CD4-positive, alpha-beta T cell treated with Interleukin-15 for 4 hours (primary cell): ENCODE data around the gene IL21R.
"Not testable (repeated sequence)": the region's sequence is repeated elsewhere in the genome, so short reads cannot be mapped to it uniquely, and the experiment has no call there.

ENCODE experiments used
- DNase-seq: peaks from one replicate; pipeline ENCODE4 v3.0.0-alpha.2; 2020; ENCODE audit warnings: low spot score

The IL21R gene

GRCh38 chr16:27402569-27402963, 592 bp downstream of the IL21R start:
- no peak for DNase-seq

- DNase-seq, result peak; percentile 43
These were observed 1.1 kb downstream of the IL21R start for GRCh38 chr16:27402964-27403600.

DNA sequence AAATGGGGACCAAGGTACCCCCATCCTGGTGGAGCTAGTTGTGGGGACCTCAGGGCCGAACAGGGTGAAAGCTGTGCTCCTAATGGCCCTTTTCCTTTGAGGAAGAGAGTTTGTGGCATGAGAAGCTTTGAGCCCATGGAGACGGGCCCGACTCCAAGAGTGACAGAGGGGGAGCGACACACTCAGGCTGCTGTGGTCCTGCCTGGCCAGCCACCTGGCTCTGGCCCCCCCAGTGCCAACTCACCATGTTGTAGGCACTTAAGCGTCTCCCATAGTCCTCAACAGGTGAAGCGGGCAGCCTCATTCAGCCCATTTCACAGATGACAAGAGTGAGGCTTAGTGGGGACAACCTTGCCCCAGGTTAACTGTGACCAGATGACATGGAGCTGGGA, 1.6 kb downstream of the IL21R start:
- no peak for DNase-seq

- no peak for DNase-seq
These were observed 2.3 kb downstream of the IL21R start for GRCh38 chr16:27404163-27404823.

GRCh38 chr16:27405546-27406451, 3.8 kb downstream of the IL21R start:
- DNase-seq, result peak; percentile 20

GRCh38 chr16:27406511-27407128, 4.6 kb downstream of the IL21R start:
- no peak for DNase-seq

DNA sequence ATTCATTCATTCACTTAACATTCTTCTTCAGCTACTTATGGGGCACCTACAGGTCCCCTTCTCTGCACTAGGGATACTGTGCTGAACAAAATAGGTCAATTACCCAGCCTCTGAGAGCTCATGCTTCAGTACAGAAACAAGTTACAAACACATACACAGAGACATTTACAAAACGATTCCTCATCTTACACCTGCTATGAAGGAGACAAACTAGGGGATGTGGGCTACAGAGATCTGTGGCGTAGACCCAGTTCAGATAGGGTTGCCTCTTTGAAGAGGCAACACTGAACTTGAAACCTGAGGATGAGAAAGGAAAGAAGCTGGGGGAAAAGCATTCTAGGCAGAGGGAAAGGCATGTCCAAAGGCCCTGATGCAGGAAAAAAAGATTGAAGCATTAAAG, 5.2 kb downstream of the IL21R start:
- DNase-seq, result peak; percentile 17

DNA sequence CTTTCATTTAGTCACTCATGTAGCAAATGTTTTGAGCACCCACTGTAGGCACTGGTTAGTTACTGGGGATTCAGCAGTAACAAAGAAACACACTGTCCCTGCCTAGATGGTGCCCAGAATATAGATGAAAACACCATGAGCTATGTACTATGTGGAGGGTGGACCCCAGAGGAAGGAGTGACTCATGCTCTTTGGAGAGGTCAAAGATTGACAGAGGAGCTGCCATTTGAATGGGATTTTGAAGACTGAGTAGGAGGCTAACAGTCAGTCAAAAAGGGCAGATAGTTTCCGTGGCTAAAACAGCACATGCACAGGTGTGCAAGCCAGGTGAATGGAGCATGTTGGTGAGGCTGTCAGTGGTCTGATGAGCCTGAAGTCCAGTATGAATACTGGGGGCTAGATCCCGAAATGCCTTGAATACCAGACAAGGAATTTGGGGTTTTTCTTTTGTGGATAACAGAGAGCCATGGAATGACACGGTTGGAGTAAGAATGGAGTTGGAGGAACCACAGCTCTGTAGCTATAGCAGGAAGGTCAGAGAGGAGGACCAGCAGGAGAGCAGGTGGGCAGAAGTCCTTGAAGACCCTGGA, 6.1 kb downstream of the IL21R start:
- DNase-seq, result peak; percentile 70

DNA sequence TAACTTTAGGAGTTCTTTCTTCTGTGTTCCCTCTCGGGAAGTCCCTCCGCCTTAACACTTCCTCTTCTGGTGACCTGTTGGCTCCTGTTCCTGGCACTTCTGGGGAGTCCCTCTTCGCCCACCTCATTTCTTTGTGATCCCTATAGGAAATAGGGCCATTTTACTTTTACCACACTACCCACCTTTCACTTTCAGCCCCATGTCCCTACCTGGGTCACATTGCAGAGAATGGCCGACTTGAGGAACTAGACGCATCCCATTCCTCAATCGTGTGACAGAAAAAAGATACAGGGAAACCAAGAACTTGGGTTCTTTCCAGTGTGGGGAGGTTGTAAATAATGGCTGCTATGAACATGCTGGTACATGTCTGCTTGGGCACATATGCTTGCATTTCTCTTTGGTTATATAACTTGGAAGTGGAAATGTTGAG, 6.6 kb downstream of the IL21R start:
- no peak for DNase-seq

DNA sequence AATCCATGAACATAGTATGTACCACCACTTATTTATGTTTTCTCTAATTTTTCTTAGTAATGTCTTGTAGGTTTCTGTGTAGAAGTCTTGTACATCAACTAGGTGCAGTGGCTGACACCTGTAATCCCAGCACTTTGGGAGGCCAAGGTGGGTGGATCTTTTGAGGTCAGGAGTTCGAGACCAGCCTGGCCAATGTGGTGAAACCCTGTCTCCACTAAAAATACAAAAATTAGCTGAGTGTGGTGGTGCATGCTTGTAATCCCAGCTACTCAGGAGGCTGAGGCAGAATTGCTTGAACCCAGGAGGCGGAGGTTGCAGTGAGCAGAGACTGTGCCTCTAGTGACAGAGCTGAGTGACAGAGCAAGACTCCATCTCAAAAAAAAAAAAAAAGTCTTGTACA, 8.0 kb downstream of the IL21R start:
- not testable (repeated sequence) for DNase-seq

DNA sequence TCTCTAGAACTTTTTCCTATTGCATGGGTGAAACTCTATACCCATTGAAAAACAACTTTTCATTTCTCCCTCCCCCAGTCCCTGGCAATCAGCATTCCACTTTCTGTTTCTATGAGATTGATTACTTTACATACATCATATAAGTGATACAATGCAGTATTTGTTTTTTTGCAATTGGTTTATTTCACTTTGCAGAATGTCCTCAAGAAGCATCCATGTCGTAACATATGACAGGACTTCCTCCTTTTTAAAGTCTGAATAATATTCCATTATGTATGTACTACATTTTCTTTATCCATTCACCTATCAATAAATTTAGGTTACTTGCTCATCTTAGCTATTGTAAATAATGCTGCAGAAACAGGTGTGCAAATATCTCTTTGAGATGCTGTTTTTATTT, 8.8 kb downstream of the IL21R start:
- DNase-seq, result no peak

DNA sequence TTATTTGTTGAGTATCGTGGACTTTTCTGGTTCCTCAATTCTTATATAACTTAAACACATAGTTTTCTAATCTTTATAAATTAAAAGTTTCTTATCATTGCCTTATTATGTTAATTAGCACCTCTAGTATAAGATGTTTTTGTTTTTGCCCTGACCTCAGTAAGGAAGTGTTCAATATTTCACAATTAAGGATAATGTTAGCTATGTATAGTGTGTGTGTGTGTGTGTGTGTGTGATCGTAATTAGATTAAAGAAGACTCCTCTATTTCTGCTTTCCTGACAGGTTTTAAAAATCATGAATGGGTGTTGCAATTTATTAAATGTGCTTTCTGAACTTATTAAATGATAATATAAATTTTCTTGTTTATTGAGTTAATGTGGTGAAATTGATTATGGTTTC, 12.0 kb downstream of the IL21R start:
- no peak for DNase-seq

GRCh38 chr16:27414788-27415431, 12.9 kb downstream of the IL21R start:
- no peak for DNase-seq

GRCh38 chr16:27417047-27417671, 15.2 kb downstream of the IL21R start:
- DNase-seq, result no peak

DNA sequence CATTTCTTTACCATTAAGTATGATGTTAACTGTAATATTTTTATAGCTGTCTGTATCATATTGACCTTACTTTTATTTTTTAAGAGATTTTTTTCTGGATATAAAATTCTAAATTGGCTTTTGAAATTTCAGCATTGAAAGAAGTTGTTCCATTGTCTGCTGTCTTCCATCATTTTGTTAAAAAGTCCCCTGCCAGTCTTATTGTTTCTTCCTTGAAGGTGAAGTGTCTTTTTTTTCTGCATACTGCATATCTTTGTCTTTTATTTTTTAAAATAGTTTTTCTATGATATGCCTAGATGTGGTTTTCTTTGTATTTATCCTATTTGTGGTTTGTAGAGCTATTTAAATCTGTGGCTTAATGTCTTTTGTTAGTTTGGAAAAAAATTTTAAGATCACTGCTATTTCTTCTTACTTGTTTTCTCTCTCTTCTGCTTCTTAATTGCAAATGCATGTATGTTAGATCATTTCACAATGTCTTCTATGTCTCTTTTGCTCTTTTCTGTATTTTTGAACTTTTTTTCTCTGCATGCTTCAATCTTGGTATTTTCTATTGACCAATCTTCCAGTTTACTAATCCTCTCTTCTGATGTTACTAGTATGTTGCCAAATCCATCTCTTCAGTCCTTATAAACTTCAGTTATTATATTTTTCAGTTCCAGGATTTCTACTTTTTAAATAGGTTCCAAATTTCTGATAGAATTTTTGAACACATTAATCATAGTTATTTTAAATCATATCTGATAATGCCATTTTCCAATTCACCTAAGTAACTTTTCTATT, 20.2 kb downstream of the IL21R start:
- peak; percentile 20 for DNase-seq

DNA sequence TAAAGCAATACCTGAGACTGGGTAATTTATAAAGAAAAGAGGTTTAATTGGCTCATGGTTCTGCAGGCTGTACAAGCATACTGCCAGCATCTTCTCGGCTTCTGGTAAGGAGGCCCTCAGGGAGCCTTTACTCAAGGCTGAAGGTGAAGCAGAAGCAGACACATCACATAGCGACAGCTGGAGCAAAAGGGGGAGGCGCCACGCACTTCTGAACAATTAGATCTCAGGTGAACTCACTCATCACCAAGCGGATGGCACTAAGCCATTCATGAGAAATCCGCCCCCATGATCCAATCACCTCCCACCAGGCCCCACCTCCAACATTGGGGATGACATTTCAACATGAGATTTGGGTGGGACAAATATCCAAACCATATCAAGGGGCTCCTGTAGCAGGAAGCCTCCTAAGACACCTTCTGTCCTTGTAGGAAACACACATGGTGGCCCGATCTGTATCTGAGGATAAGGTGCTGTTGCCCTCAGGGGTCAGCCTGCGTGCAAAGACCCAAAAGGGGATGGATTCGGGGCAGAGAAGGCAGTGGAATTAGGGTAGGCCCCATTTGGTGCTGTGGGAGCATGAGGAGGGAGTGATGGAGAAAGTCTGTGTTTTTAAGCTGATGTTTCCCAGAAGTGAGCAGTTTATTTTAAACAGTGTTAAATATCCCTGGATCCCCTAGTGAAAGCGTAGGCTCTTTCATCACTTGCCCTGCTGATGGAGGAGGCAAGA, 23.0 kb downstream of the IL21R start:
- DNase-seq, result no peak

- no peak for DNase-seq
These were observed 24.0 kb downstream of the IL21R start for GRCh38 chr16:27425961-27426360.

DNA sequence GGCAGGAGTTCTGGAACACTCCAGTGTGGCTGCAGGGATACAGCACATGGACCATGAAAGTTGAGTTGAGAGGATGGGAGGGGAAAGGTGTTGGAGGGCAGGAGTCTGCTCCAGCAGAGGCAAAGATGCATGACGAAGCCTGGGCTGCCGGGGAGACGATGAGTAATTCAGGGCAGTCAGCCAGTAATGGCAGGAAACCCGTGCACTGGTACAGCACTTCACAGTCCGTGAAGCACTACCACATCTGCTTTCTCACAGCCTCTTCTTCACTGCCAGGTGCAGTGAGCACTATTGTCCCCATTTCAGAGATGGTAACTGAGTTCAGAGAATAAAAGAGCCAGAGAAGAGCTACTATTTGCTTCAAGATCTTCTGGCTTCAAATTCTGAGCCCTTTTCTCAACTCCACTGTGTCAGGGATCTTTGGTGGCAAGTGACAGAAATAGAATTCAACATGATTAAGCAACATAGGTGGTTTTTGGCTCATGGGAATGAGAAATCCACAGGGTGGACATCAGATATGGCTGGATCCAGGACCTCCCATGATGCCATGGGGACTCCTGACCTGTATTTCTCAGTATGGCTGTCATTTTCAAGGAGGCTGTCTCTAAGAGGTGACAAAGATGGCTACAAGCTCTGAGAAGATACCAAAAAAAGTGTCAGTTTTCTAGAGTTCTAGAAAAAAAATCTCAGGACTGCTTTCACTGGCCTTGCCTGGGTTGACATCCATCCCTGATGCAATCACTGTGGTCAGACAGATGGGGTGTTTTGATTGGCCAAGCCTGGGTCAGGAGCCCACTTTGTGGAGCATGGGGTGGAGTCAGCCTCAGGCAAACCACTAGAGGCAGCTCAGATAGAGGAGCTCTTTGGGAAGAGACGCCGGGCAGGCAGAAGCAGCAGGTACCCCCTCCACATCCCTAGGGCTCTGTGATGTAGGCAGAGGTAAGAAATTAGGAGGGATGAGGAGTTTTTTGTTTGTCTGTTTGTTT, 24.7 kb downstream of the IL21R start:
- DNase-seq, result peak; percentile 84
